MM.1S (cell line): ENCODE data around the gene ZNF827.

Experiments
- DNase-seq: peaks from one replicate; pipeline ENCODE4 v3.0.0-alpha.2; 2015
- H2AFZ ChIP-seq: fragments of 300-600 bp; sonication (generic); 2 replicates; pipeline ENCODE4 v1.6.0; 2016; ENCODE audit warnings: antibody characterized with exemption, low read length
- H3F3A ChIP-seq: fragments of 300-600 bp; sonication (generic); 2 replicates; pipeline ENCODE4 v1.6.1; 2016; ENCODE audit warnings: mild to moderate bottlenecking, antibody characterized with exemption, low read length, moderate library complexity, mixed read lengths; ENCODE audit not compliant: insufficient read depth
- H3K27ac ChIP-seq: fragments of 300-600 bp; sonication (generic); 2 replicates; pipeline ENCODE4 v1.5.1; 2016; ENCODE audit warnings: mild to moderate bottlenecking, low read length
- H3K27me3 ChIP-seq: fragments of 300-600 bp; sonication (generic); replicated peaks from 2 replicates; pipeline ENCODE4 v1.6.0; 2016; ENCODE audit warnings: low read length; ENCODE audit not compliant: insufficient read depth
- H3K36me3 ChIP-seq: fragments of 300-600 bp; sonication (generic); replicated peaks from 2 replicates; pipeline ENCODE4 v1.6.1; 2016; ENCODE audit warnings: mild to moderate bottlenecking, low read length, mixed read lengths; ENCODE audit not compliant: insufficient read depth
- H3K4me1 ChIP-seq: fragments of 300-600 bp; sonication (generic); 2 replicates; pipeline ENCODE4 v1.6.1; 2016; ENCODE audit warnings: low read length, mixed read lengths
- H3K4me2 ChIP-seq: fragments of 300-600 bp; sonication (generic); 2 replicates; pipeline ENCODE4 v1.6.0; 2016; ENCODE audit warnings: low read depth, low read length
- H3K4me3 ChIP-seq: fragments of 300-600 bp; sonication (generic); 2 replicates; pipeline ENCODE4 v1.5.1; 2016; ENCODE audit warnings: low read length, mixed read lengths
- H3K79me2 ChIP-seq: fragments of 300-600 bp; sonication (generic); 2 replicates; pipeline ENCODE4 v1.6.1; 2016; ENCODE audit warnings: mixed run types, low read length, mixed read lengths
- H3K9ac ChIP-seq: fragments of 300-600 bp; sonication (generic); 2 replicates; pipeline ENCODE4 v1.6.1; 2016; ENCODE audit warnings: low read length, mixed read lengths
- H3K9me2 ChIP-seq: fragments of 300-600 bp; sonication (generic); replicated peaks from 2 replicates; pipeline ENCODE4 v1.6.1; 2016; ENCODE audit warnings: mild to moderate bottlenecking, low read length, mixed read lengths; ENCODE audit not compliant: insufficient read depth
- H3K9me3 ChIP-seq: fragments of 300-600 bp; sonication (generic); replicated peaks from 2 replicates; pipeline ENCODE4 v1.6.1; 2016; ENCODE audit warnings: mild to moderate bottlenecking, low read length, mixed read lengths; ENCODE audit not compliant: insufficient read depth
- H4K20me1 ChIP-seq: fragments of 300-600 bp; sonication (generic); 2 replicates; pipeline ENCODE4 v1.6.1; 2016; ENCODE audit warnings: mild to moderate bottlenecking, low read length, moderate library complexity, mixed read lengths; ENCODE audit not compliant: insufficient read depth
- EZH2 ChIP-seq: fragments of 300-600 bp; sonication (generic); optimal IDR thresholded peaks from 2 replicates; pipeline ENCODE3; 2017; ENCODE audit warnings: low read depth, mild to moderate bottlenecking, antibody characterized with exemption, low read length, mixed read lengths
- EZH2phosphoT487 ChIP-seq: fragments of 300-600 bp; sonication (generic); IDR thresholded peaks from 2 replicates; pipeline ENCODE4 v1.6.1; 2018; ENCODE audit warnings: antibody characterized with exemption, low read length
- TF ChIP-seq, protein P1 (sequence below): fragments of 300-600 bp; sonication (generic); IDR thresholded peaks from 2 replicates; pipeline ENCODE4 v1.5.1; 2016; ENCODE audit warnings: antibody characterized with exemption, low read length, mixed read lengths

Gene ZNF827

DNA sequence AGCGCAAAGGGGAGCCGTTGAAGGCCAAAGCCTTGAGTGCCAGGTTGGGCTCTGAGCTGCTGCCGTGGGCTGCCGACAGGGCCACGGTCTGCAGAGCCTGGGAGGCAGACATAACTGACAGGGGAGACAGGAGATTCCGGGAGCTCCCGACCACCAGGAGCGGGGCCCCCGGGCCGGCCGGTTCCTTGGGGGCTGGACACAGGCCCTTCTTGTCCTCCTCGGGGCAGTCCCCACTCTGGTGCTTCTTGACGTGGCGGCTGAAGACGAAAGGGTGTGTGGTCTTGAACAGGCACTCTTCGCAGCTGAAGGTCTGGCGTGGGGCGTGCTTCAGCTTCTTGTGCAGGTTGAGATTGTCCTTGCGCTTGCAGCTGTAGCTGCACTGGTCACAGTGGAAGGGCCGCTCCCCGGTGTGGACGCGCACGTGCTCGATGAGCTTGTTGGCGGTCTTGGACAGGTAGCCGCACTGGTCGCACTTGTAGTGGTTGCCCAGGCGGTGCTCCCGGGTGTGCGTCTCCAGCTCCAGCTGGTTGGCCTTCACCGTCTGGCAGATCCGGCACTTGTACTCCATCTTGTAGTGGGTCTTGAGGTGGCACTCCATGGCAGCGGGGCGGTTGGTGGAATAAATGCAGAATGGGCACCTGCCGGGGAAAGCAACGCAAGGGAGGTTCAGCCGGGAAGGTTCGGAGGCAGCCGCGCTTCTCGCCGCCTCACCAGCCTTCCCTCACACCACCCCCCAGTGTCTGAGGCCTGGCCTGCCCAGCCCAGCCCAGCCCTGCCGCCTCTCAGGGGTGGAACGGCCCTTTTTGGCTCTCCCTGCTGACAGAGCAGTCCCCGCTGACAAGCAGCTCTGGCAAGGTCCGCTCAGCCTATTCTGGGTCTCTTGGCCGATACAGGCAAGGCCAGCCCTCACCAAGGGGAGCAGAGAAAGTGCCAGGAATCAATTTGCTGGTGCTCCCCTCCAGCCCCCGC is 177.4 kb downstream of the ZNF827 start:
- no peaks in the 10 kb centered on the region for H3K79me2 ChIP-seq
- H3F3A ChIP-seq = no peaks in the 10 kb centered on the region
- H3K9me3 ChIP-seq = no peaks in the 10 kb centered on the region
- H3K9ac ChIP-seq = no peak overlapping the region
- H3K4me1 ChIP-seq = no peaks in the 10 kb centered on the region
- H3K9me2 ChIP-seq = no peaks in the 10 kb centered on the region
- H3K27me3 ChIP-seq = no peaks in the 10 kb centered on the region
- H3K4me2 ChIP-seq = no peak overlapping the region
- DNase-seq = no peak
- TF ChIP-seq EZH2phosphoT487 (no peak), EZH2 (no peak)
- TF ChIP-seq, protein P1, sequence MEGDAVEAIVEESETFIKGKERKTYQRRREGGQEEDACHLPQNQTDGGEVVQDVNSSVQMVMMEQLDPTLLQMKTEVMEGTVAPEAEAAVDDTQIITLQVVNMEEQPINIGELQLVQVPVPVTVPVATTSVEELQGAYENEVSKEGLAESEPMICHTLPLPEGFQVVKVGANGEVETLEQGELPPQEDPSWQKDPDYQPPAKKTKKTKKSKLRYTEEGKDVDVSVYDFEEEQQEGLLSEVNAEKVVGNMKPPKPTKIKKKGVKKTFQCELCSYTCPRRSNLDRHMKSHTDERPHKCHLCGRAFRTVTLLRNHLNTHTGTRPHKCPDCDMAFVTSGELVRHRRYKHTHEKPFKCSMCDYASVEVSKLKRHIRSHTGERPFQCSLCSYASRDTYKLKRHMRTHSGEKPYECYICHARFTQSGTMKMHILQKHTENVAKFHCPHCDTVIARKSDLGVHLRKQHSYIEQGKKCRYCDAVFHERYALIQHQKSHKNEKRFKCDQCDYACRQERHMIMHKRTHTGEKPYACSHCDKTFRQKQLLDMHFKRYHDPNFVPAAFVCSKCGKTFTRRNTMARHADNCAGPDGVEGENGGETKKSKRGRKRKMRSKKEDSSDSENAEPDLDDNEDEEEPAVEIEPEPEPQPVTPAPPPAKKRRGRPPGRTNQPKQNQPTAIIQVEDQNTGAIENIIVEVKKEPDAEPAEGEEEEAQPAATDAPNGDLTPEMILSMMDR = no peak
- H3K27ac ChIP-seq = no peak overlapping the region
- H3K36me3 ChIP-seq = no peaks in the 10 kb centered on the region
- H4K20me1 ChIP-seq = no peaks in the 10 kb centered on the region
- H3K4me3 ChIP-seq = no peak overlapping the region
- H2AFZ ChIP-seq = no peak overlapping the region

DNA sequence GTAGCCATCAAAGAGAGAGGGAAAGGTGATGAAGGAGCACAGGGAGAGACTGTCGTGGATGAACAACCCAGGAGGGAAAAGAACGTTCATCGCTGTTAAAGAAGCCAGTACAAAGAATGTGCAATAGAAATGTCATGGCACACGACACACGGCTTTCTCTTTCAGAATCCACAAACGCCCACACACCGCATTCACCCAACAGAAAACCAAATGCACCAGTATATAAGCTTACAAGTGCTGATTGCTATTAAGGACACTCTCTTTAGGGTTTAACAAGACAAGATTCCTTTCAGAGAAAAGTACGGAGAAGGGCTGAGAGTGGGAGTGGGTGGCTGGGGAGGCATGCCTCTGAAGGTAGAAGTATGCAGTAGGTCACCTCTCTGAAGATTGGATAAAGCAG is 178.4 kb downstream of the ZNF827 start:
- Histone ChIP-seq H3K4me1 (no peaks in the 10 kb centered on the region), H3K4me3 (no peak overlapping the region), H3K27ac (no peak overlapping the region), H3K9ac (no peak overlapping the region), H3K27me3 (no peaks in the 10 kb centered on the region), H3F3A (no peaks in the 10 kb centered on the region), H3K79me2 (no peaks in the 10 kb centered on the region), H2AFZ (no peak overlapping the region), H3K36me3 (no peaks in the 10 kb centered on the region), H3K9me3 (no peaks in the 10 kb centered on the region), H3K4me2 (no peak overlapping the region), H4K20me1 (no peaks in the 10 kb centered on the region), H3K9me2 (no peaks in the 10 kb centered on the region)
- DNase-seq = no peak
- TF ChIP-seq EZH2 (no peak), EZH2phosphoT487 (no peak)
- TF ChIP-seq, protein P1 = no peak

DNA sequence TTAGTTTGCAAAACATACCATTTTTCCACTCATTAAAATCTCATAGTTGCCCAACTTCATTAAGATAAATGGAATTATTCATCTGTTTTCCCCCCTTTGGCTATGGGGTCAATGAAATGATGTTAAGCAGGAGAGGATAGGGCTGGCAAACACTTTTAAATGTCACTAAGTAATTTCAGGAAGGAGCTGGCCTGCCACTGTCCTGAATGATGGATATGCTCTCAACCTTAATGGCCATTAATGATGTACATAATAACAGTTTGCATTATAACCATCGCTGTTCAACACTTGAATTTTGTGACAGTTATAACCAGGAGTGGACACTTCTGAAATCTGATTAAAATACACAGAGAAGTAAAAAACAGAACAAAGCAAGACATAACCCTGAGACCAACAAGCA is 181.4 kb downstream of the ZNF827 start:
- Histone ChIP-seq H3K4me3 (no peak overlapping the region), H3K9ac (no peak overlapping the region), H3K27me3 (no peaks in the 10 kb centered on the region), H3K9me2 (no peaks in the 10 kb centered on the region), H3K4me1 (no peaks in the 10 kb centered on the region), H3F3A (no peaks in the 10 kb centered on the region), H3K27ac (no peak overlapping the region), H3K9me3 (no peaks in the 10 kb centered on the region), H3K36me3 (no peaks in the 10 kb centered on the region), H2AFZ (no peak overlapping the region), H3K79me2 (no peaks in the 10 kb centered on the region), H3K4me2 (no peak overlapping the region), H4K20me1 (no peaks in the 10 kb centered on the region)
- no peak for DNase-seq
- TF ChIP-seq EZH2phosphoT487 (no peak), EZH2 (no peak)
- TF ChIP-seq, protein P1 = no peak
